D721Med (cell line): ENCODE measurements around the gene MYH6.

Source experiments
- DNase-seq: peaks from one replicate; pipeline ENCODE4 v3.0.0; 2011; ENCODE audit warnings: low spot score; ENCODE audit not compliant: insufficient read length
- FAIRE-seq: peaks from 2 replicates; lab custom pipeline; 2011; peaks lifted over from hg19 to GRCh38; lab: Jason Lieb, UNC
- CTCF ChIP-seq: IDR thresholded peaks from 2 replicates; pipeline ENCODE4 v1.5.1; 2012; ENCODE audit warnings: mild to moderate bottlenecking, control low read depth; ENCODE audit not compliant: insufficient read depth; ENCODE audit errors: missing control alignments

Gene MYH6

DNA sequence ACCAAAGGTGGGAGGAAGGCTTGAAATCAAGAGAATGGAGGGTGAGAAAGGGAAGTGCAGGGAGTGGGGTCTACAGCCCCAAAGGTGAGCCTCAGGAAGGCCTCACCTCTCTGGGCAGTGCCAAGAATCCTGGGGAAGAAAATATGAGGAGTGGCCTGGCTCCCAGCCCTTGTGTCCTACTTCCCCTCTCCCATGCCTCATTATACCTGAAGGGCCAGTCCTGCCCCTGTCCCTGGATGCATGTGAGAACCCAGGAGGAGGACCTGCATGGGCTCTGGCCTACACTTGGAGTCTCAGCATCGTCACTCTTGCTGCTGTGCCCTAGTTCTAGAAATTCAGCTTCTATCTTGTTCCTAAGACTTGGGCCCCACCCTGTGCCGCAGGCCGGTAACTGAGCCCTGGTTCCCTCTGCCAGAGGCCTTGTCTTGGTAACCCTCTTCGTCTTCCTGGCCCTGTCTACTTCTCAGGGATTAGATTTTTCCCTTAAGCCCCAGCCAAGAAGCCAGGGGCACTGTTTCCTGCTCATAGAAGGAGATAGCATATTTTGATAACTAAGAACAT, 38.3 kb upstream of the MYH6 start:
- TF ChIP-seq CTCF = no peak
- DNase-seq (no peak), FAIRE-seq (no peak)

DNA sequence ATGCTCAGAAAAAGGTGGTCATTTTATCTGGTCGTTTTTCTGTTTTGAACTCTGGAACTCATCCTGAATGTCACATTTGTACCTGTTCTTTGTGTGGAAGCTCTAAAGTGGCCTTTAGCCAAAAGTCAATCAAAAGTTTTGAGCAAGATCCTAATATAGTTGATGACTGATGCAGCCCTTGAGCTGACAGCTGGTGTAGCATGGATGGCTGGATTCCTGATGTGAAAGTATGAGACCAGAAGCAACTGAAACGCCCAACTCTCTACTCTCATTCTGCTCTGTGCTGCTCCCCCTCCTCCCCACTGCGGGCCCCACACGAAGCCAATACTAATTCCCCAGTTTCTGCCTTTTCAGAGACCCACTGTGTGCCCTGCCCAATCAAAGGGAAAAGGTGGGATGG, 37.7 kb upstream of the MYH6 start:
- no peak for TF ChIP-seq CTCF
- DNase-seq (no peak), FAIRE-seq (no peak)

DNA sequence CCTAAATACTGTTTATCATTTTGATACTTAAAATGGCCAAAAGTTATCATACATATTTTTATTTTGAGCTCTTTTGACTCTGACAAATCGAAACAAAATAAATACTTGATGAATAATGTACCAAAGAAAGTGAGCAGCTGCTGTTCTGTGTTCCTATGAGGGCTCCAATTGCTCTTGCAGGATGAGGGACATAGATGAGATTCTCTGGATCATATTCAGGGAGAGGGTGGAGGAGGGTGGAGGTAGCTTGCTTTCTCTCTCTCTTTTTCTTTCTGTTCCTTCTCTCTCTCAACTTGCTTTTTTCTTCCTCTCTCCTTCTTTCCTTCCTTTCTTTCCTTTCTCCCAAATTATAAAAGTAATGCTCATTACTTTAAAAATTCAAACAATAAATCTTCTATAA, 36.2 kb upstream of the MYH6 start:
- TF ChIP-seq CTCF = no peak
- FAIRE-seq = no peak
- DNase-seq = no peak

DNA sequence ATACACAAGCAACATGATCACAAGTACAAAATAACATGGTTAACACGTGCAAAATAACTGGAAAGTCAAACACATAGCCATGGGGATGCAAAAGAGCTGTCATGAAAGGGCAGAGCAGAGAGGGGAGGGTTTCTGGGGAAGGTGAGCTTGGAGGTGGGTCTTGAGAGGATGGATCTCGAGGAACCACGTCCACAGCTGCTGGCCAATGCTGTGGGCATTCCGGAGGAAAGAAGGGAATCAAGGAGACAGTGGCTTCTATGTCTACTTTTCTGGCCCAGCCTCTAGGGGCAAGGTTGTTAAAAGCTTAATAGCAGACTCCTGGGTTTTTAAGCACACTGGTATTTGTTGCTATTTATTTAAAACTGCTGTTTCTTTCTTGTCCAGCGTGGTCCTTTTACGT, 35.8 kb upstream of the MYH6 start:
- DNase-seq = no peak

DNA sequence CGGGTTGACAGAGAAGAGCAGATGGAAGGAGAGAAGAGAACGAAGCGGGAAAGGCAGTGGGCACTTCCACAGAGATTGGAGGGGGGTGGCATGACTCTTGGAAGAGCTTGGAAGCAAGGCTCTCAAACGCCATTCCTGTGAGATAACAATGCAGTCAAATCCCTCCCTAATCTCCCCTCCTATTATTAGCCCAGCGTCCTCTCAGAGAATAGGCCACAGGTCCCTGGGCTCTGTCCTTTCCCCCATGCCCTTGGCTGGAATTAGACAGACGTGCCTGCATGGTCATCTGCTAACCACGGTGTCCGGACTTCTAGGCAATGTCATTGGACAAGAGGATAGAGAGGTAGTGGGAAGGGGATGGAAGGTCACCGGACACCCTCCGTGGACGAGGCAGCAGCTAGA, 35.3 kb upstream of the MYH6 start:
- no peak for FAIRE-seq
- TF ChIP-seq CTCF = no peak

More for the DNA sequence above, 35.8 kb upstream of the MYH6 start:
- no peak for TF ChIP-seq CTCF
- no peak for FAIRE-seq

GRCh38 chr14:23442721-23443356, 34.8 kb upstream of the MYH6 start:
- no peak for DNase-seq
- no peak for FAIRE-seq
- no peak for TF ChIP-seq CTCF

More for the DNA sequence above, 35.3 kb upstream of the MYH6 start:
- no peak for DNase-seq

DNA sequence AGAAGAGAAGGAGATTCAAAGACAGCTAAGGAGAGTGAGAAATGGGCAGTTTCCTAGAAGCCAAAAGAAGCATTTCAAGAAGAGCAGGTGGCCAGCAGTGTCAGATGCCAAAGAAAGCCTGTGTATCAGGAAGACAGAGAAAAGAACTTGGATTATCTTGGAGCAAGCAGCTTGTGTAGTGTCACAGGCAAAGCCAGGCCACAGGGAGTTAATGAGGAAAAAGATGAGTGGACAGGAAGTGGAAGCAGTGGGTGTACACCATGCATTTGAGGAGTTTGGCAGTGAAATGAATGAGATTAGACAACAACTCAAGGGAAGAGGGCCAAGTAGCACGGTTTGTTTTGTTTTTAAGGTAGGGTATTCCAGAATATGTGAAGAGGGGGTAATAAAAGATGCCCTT, 33.0 kb upstream of the MYH6 start:
- no peak for TF ChIP-seq CTCF
- no peak for FAIRE-seq
- DNase-seq = no peak
